ENCODE results near the gene TNC. TPM values are rescaled to one million over a fixed set of nuclear protein-coding genes. Genes with fewer than 3 reads are reported as not detected.

The TNC gene
- polyA plus RNA-seq, 4 donors = 368 to 466 (median 447) TPM

DNA sequence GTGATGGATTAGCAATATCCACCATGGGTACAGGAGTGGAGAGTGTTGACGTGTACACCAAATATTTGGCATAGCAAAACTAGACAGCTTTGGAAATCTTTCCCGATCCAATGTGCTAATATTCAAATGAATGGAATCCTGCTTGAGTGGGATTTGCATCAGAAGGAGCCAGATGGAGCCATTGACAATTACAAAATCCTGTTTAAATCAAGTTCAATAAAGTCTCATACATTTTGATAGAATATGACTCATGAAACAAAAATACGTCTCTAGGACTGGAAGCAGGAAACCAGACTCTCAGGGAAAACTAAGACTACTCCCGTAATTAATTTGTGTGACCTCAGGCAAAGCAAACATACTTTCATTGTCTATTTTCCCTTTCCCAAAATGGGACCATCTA, 13.0 kb downstream of the TNC start:
- DNase-seq (ENCODE audit: low read depth in 4 of 4, low spot score in 2 of 4) = no peak

DNA sequence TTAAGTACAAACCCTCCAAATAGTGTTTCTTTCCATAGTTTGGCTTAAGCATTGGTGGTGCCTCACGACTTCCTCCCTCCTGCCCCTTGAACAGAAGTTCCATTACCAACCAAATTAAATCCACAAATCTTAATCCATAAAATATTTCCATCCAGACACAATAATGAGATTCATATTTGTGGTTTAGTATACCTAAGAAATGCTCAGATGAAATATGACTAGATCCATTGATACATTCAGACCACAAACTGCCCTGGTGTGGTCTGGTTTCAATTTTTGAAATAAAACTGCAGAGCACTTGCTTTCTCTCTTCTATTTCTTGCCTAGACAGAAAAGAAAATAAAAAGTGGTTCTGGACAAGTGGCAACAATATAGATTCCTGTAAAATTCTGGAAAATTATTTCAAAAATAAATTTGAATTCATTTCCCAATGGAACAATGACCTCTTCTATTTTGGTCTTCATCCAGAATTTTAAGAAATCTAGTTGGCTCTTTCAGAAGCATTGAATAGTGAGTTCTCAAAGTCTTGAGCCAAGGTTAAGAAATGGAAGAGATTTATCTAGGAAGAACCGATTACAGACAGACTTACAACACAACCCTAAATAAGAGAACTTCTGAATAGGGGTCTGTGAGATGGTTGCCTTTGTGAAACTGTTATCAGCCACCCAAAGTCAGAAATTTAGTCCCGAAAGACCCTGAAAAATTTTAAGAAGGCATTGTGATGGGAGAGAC, 14.0 kb downstream of the TNC start:
- DNase-seq (ENCODE audit: low read depth in 4 of 4, low spot score in 2 of 4) = no peak

DNA sequence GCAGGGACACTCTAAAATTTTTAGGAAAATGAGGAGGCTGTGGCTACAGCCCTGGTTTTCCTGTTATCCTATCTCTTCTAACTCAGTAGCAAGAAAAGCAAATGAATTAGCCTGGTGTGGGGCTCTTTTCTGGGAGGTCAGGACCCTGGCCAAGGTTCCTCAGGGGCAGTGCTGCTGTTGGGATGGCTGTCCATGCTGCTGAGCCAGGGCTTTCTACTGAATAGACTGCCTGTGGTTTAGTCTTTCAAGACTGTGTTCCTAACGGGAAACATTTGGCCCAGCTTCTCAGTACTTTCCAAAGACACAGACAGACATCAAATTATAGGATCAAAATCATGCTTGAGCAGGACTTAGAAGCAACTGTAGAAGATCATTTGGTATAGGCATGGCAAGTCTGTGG, 18.1 kb downstream of the TNC start:
- DNase-seq (ENCODE audit: low read depth in 4 of 4, low spot score in 2 of 4) = no peak

DNA sequence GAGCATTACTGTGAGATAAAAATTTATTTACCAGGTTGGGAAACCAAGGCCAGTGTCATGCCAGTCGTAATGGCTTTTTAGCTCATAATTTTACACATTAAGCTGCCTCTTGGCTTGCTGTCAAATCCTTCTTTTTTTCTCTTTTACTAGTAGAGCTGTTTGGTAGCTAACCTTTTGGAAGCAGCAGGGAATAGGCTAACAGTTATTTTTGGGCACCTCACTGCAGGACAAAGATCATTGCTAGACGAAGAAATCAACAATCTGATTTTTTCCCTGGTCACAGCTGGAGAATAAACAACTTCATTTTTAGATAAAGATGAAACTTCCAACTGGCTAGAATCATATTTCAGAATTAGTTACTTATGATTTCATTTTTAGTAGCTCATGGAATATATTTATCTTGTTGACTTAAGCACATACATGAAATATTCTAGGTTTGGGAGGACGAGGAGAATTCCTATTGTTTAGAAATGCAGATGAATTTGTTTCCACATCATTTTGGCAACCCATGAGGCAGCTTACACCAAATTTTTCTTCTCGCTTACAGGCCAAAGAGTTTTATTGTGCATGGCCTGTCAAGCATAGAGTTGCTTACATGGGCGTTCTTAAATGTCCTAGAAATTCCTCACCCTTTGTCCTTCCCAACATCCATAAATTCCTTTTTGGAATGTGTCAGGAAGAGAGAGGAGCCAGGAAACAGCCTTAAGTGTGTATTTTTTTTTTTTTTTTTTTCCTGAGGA, 19.6 kb downstream of the TNC start:
- DNase-seq (ENCODE audit: low read depth in 4 of 4, low spot score in 2 of 4) = peak in 1 of 4 donors; percentile 69

DNA sequence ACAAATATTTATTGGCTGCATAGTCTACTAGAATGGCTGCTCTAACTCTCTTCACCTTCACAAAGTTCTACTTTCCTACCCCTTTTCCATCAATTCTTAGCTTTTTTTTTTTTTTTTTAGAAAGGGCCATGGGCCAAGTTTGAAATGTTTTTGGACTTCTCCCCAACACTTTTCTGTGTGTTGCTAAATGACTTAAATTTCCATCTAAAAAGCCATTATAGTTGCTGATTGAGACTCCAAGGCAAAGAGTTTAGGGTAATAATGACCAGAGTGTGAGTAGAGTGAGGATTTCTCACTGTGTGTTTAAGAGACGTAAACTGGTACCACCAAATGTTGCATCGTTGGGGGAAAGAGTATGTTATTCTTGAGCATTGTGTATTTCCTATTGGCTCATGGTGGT, 24.4 kb downstream of the TNC start:
- DNase-seq (ENCODE audit: low read depth in 4 of 4, low spot score in 2 of 4) = no peak

DNA sequence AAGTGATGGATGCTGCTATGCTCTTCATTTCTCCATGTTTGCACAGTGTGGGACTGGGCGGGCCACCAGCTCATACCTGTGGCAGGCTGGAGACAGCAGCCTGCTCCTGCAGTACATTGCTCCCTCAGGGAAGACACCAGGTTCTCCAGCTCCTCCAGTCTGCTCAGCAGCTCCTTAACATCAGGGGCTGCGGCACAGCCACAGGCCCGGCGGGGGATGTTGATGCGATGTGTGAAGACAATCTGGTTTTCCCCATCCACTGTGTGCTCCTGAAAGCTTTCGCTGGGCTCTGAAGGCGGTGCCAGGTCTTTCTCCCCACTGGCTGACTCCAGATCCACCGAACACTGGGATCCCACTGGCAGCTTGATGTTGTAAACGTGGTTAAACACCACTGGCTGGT, 27.5 kb downstream of the TNC start:
- no peak for DNase-seq (ENCODE audit: low read depth in 4 of 4, low spot score in 2 of 4)

DNA sequence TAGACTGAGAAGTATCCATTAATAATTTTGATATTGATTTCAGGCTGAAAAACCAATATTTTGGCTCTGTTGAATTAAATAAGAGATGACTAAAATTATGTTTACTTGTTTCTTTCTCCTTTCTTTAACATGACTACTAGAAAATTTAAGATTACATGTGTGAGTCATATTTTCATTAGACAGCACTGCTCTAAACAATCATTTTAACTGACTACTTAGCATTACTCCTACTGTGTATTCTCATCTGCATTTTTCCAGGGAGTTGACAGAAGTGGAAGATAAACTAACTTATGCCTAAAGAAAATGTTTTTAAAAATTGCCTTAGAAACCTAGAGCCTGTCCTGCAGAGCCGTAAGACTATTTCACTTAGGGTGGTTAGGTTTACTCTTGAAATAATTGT, 29.1 kb downstream of the TNC start:
- DNase-seq (ENCODE audit: low read depth in 4 of 4, low spot score in 2 of 4) = no peak

DNA sequence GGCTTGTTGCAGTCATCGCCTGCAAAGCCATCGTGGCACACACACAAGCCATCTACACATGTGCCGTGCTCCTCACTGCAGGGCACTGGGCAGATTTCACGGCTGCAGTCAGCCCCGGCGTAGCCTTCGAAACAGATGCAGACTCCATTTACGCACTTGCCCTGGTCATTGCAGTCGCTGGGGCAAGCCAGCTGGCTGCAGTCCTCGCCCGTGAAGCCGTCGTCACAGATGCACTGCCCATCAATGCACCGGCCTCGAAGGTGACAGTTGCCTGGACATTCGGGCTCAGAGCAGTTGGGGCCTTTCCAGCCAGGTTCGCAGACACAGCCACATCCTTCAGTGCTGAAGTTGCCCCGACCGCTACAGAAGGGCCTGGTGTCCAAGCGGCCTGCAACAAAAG, 31.1 kb downstream of the TNC start:
- DNase-seq (ENCODE audit: low read depth in 4 of 4, low spot score in 2 of 4) = no peak

DNA sequence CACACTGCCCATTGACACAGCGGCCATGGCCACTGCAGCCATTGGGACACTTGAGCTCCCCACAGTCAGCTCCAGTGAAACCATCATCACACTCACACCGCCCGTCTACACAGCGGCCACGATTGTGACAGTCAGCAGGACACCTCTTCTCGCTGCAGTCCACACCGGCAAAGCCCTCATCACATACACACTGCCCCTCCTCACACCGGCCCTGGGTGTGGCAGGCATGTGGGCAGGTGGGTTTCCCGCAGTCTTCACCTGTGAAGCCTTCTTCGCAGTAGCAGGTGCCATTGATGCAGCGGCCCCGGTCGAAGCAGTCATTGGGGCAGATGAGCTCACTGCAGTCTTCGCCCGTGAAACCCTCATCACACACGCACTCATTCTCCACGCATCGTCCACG, 31.5 kb downstream of the TNC start:
- DNase-seq (ENCODE audit: low read depth in 4 of 4, low spot score in 2 of 4) = no peak

DNA sequence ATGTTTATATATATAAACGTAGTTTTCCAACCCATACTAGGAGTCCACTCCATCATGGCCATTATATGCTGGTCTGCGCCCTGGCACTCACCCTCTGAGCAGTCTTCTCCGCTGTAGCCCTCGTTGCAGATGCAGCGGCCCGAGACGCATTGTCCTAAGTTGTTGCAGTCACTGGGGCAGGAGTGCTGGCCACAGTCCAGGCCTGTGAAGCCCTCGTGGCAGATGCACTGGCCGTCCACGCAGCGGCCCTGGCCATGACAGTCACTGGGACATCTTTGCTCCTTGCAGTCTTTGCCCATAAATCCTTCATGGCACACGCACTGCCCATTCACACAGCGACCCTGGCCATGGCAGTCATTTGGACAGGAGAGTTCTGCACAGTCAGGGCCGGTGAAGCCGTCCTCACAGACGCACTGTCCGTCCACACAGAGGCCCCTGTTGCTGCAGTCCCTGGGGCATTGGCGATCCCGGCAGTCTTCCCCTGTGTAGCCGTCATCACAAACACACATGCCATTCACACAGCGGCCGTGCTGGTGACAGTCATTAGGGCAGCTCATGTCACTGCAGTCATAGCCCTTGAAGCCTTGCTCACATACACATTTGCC, 32.1 kb downstream of the TNC start:
- DNase-seq (ENCODE audit: low read depth in 4 of 4, low spot score in 2 of 4) = no peak

DNA sequence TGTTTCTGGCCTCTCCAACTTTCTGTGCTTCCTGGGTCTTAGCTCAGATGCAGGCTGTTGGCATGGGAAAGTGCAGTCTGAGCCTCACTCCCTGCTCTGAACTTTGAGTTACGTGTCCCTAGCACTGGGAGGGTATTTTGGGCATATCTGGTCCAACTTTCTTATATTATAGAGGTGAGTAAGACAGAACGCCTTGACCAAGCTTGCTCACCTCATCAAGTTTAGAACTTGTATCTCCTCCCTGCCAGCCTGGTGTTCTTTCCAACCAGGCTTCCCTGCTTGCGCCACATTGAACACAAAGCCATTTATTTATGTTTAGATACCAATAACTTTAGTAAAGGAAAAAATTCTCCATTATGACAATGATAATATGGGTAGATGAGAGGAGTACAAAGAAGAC, 33.2 kb downstream of the TNC start:
- no peak for DNase-seq (ENCODE audit: low read depth in 4 of 4, low spot score in 2 of 4)

DNA sequence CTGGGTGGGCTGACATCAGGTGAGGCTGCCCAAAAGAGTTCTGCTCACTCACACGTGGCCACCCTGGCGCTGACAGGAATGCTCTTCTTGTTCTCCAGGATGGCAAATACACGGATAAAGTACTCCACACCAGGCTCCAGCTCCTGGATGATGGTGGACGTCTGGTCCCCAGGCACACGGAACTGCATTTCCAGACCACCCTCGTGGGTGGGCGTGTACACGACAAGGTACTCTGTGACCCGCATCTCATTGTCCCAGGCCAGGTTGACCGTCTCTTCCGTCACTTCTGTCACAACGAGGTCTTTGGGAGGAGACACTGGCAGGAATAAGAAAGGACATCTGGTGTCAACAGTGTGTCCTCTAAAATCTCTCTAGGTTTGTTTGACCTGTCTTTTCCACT, 33.8 kb downstream of the TNC start:
- DNase-seq (ENCODE audit: low read depth in 4 of 4, low spot score in 2 of 4) = no peak

DNA sequence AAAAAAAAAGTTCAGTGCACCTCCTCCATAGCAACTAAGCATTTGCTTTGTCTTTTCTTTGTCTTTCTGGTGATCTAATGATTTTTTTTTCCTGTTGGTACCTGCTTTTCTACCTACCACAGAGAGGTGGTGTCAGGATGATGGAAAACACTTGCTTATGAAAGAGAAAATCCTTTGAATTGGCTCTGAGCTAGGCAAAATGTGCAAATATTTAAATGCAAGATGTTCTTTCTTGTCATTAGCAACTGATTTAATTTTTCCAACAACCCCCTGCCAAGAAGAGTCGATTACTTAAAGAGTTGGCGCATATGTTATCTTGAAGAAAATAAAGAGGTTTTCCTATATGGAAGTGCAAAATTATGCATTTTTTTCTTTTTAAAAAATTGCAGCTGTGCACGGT, 37.7 kb downstream of the TNC start:
- DNase-seq (ENCODE audit: low read depth in 4 of 4, low spot score in 2 of 4) = no peak

DNA sequence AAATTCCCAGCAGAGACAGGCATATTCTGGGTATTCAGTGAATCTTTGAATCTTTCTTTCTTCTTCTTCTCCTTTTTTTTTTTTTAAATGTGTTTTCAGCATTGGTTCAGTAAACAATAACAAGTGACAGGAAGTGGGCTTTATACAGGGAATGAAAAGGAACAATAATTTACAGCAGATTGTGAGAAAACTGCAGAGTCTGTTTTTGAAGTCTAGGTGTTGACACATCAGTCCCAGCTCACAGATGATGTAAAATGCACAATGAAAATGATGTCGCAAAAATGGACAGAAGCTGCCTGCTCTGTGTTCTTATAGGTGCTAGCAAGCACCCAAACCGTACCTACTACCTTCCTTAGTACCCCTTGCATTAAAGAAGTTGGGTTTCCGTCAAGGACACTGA, 38.8 kb downstream of the TNC start:
- DNase-seq (ENCODE audit: low read depth in 4 of 4, low spot score in 2 of 4) = no peak

DNA sequence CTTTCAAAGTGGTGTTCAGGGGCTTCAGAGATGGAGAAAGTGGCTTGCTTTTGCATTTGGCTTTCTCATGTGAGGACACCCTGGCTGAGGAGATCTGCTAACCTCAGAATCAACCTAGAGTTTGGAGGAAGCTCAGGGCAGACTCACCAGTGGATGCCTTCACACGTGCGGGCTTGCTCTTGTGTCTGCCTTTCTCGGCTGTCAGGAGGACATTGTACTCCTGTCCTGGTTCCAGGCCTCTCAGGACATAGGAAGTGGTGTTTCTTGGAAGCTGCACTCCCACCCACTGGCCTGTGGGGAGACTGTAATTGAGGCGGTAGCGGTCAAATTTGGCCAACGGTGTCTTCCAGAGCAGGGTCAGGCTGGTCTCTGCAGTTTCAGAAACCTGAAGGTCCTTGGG, 44.5 kb downstream of the TNC start:
- DNase-seq (ENCODE audit: low read depth in 4 of 4, low spot score in 2 of 4) = no peak

DNA sequence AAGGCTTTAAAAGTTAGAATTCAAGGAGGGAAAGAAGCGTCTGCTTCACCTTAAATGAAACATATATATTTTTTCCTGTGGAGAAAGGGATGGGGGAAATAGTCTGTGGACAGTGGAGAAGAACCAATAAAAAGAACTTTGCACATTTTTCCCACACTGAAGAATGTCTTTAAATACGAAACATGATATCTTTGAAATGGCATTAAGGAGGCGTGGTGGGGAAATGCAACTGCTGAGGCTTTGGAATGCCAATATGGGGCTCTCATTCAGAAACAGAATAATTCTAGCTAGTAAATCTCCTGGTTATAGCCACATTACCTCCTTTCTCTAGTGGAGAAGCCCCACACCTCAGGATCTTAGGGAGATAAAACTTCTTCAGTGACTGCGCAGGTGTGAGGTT, 46.8 kb downstream of the TNC start:
- DNase-seq (ENCODE audit: low read depth in 4 of 4, low spot score in 2 of 4) = no peak

DNA sequence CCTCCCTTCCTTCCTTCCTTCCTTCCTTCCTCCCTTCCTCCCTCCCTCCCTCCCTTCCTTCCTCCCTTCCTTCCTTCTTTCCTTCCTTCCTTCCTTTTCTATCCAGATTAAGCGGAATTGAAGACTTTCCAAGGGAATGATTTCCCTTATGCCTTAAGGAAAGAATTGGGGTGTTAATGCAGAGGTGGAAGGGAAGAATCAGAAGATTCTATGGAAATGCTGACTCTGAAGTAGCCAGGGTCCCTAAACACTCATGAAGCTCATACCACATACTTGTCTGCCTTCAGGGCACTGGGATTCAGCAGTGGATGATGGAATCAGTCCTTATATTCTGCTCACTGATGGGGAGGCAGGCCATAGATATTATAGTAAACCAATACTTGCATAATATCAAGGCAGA, 48.2 kb downstream of the TNC start:
- no peak for DNase-seq (ENCODE audit: low read depth in 4 of 4, low spot score in 2 of 4)

DNA sequence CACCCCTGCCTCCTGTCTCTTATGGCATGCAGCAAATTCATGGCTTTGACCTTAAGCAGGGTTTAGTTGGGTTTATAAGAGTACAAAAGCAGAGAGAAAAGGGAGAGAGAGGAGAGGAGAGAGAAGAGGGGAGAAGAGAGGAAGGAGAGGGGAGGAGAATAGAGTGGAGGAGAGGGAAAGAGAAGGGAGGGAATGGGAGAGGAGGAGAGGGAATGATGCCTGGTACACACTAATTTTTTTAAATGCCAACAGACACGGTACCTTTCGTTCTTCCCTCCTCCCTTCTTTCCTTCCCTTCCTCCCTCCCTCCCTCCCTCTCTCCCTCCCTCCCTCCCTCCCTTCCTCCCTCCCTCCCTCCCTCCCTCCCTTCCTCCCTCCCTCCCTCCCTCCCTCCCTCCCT, 48.7 kb downstream of the TNC start:
- no peak for DNase-seq (ENCODE audit: low read depth in 4 of 4, low spot score in 2 of 4)

DNA sequence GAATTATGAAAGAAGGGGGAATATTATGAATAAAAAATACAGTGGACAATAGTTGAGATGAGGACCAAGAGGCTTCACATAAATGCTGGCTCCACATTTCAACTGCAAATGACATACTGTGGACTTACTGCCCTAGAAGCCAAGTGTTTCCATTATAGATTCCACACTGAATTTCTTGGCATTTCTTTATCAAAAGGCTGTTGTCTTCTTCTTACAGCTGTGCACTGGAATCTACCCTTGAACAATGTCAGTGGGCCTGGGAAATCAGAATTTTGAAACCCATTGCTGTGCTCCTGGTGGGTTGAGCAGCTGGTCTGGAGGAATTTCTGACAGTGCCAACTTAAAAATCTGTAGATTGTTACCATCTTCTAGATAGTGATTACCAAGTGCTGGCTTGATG, 49.9 kb downstream of the TNC start:
- DNase-seq (ENCODE audit: low read depth in 4 of 4, low spot score in 2 of 4) = no peak

DNA sequence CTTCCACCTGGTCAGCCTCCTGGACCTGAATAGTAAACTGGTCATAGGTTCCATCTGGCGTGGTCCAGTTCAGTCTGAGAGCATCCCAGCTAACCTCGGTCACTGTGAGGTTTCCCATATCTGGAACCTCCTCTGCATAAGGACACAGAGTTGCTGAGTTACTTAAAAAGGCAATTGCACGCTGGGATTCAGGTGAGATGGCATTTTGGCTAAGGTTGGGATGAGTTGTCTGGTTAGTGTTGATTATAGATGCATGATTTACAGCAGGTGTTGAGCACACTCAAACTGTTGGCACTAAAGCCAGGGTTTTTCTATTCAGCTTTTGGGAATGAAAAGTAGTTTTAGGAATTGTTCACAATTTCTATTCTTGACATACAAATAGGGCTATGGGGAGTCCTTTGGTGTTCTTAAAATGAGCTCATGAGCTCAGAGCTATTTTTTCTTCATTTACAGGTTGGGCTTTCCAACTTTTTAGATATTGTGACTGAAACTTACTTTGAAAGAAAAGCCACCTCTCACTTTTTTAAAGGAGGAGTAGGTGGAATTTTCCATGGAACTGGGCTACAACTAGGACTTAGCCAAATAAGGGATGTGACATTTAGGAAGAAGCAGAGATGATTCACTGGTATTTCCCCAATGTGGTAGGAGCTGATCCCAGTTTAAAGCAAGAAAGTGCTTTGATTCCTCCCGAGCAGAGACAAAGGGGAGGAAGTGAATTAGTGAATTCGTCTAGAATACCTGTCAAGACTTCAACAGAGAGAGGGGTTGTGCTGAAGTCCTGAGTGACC, 54.7 kb downstream of the TNC start:
- no peak for DNase-seq (ENCODE audit: low read depth in 4 of 4, low spot score in 2 of 4)

DNA sequence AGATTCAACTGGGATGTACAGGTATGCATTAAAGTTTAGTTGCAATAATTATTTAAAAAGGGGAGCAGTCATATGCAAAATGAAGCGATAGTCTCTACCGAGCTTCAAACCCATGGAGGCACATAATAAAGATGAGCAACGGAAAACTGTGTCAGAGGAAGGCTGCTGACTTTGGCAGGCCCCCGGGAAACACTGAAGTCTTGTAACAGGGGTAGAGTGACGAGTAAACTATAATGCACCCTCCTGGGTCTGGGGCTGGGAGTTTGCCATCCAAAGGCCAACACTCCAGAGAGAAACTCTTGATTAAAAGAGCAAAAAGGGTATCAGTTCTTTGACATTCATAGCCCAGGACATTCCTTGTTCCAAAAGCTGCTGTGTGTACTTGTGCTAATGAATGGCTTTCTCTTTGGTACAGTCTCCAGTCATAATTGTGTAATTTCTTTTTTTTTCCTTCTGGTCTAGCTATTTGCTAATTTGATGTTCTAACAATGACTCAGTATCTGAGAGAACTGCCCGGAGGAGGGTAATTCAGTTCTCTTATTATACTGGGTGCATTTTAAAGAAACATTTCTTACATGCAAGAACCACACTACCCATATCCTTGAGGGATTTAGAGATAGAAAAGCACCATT, 59.2 kb downstream of the TNC start:
- DNase-seq (ENCODE audit: low read depth in 4 of 4, low spot score in 2 of 4) = no peak
